ENCODE results near the gene RYR3.

Gene RYR3

DNA sequence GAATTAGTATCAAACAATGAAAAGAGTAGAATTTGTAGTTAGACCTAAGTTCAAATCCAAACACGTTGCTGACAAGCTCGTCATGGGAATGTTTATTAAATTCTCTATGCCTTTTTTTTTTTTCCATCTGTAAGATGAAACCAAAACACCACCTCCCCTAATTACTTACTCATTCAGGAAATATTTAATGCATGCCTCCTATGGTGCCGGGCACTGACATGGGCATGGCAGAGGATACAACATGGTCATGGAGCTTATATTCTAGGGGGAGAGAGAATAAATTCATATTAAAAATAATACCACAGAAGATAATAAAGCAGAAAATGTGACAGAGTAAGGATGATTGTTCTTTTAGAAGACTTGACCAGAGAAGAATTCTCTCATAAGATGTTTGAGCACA is 215.8 kb downstream of the RYR3 start:
- no peaks in the 10 kb centered on the region for H3K9me3 ChIP-seq
- no peaks in the 10 kb centered on the region for H3K36me3 ChIP-seq
- no peaks in the 10 kb centered on the region for H3K27me3 ChIP-seq
- H3K4me1 ChIP-seq: no peaks in the 10 kb centered on the region
- no peak for DNase-seq
- TF ChIP-seq, protein P1, sequence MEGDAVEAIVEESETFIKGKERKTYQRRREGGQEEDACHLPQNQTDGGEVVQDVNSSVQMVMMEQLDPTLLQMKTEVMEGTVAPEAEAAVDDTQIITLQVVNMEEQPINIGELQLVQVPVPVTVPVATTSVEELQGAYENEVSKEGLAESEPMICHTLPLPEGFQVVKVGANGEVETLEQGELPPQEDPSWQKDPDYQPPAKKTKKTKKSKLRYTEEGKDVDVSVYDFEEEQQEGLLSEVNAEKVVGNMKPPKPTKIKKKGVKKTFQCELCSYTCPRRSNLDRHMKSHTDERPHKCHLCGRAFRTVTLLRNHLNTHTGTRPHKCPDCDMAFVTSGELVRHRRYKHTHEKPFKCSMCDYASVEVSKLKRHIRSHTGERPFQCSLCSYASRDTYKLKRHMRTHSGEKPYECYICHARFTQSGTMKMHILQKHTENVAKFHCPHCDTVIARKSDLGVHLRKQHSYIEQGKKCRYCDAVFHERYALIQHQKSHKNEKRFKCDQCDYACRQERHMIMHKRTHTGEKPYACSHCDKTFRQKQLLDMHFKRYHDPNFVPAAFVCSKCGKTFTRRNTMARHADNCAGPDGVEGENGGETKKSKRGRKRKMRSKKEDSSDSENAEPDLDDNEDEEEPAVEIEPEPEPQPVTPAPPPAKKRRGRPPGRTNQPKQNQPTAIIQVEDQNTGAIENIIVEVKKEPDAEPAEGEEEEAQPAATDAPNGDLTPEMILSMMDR (IDR thresholded peaks at IDR 0.05; ENCODE audit: low read depth, low read length): no peak
- no peak overlapping the region for H3K4me3 ChIP-seq (ENCODE audit: low read depth, low read length)

- Histone ChIP-seq H3K27me3 (peaks cover 11% of the 10 kb centered on the region; the same call in 1 of the 2 replicates), H3K36me3 (no peaks in the 10 kb centered on the region), H3K4me3 (ENCODE audit: low read depth, low read length) (no peak overlapping the region), H3K4me1 (no peaks in the 10 kb centered on the region), H3K9me3 (no peaks in the 10 kb centered on the region)
- TF ChIP-seq, protein P1 (IDR thresholded peaks at IDR 0.05; ENCODE audit: low read depth, low read length): no peak
- DNase-seq: no peak
Measured at GRCh38 chr15:33533197-33533596, 222.4 kb downstream of the RYR3 start.

DNA sequence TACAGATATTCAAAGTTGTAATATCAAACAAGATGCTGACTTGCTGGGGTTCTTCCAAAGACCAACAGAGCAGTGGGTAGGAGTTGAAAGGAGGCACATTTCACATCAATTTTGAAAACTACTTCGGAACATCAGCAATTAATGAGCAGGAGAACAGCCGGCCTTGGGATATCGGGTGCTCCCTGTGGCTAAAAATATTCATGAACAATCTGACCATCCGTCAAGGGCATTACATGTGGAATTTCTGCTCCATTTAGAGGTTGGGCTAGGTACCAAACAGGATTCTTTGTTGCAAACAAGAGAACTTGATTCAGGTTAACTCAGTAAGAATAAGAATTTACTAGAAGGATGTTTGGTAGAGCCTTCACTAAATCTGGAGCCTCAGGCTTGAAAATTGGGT is 223.9 kb downstream of the RYR3 start:
- no peak for DNase-seq
- Histone ChIP-seq H3K4me1 (no peaks in the 10 kb centered on the region), H3K9me3 (no peaks in the 10 kb centered on the region), H3K27me3 (peaks cover 11% of the 10 kb centered on the region; the same call in 1 of the 2 replicates), H3K4me3 (ENCODE audit: low read depth, low read length) (no peak overlapping the region), H3K36me3 (no peaks in the 10 kb centered on the region)
- TF ChIP-seq, protein P1 (IDR thresholded peaks at IDR 0.05; ENCODE audit: low read depth, low read length): no peak

- no peak for DNase-seq
- Histone ChIP-seq H3K4me1 (no peaks in the 10 kb centered on the region), H3K36me3 (no peaks in the 10 kb centered on the region), H3K4me3 (ENCODE audit: low read depth, low read length) (no peak overlapping the region), H3K9me3 (no peaks in the 10 kb centered on the region), H3K27me3 (peaks cover 11% of the 10 kb centered on the region; the same call in 1 of the 2 replicates)
- TF ChIP-seq, protein P1 (IDR thresholded peaks at IDR 0.05; ENCODE audit: low read depth, low read length): no peak
Measured at GRCh38 chr15:33535135-33535534, 224.4 kb downstream of the RYR3 start.

GRCh38 chr15:33539825-33540573 is 229.2 kb downstream of the RYR3 start:
- Histone ChIP-seq H3K27me3 (peaks cover 12% of the 10 kb centered on the region; the same call in 1 of the 2 replicates), H3K4me1 (no peaks in the 10 kb centered on the region), H3K9me3 (no peaks in the 10 kb centered on the region), H3K4me3 (ENCODE audit: low read depth, low read length) (no peak overlapping the region), H3K36me3 (no peaks in the 10 kb centered on the region)
- TF ChIP-seq, protein P1 (IDR thresholded peaks at IDR 0.05; ENCODE audit: low read depth, low read length): no peak
- DNase-seq: no peak

- TF ChIP-seq, protein P1 (IDR thresholded peaks at IDR 0.05; ENCODE audit: low read depth, low read length): no peak
- no peaks in the 10 kb centered on the region for H3K9me3 ChIP-seq
- H3K4me1 ChIP-seq: no peaks in the 10 kb centered on the region
- no peak for DNase-seq
- no peaks in the 10 kb centered on the region for H3K36me3 ChIP-seq
- H3K27me3 ChIP-seq: peaks cover 3% of the 10 kb centered on the region; the same call in 1 of the 2 replicates
- H3K4me3 ChIP-seq (ENCODE audit: low read depth, low read length): no peak overlapping the region
Measured at GRCh38 chr15:33543957-33544356, 233.2 kb downstream of the RYR3 start.
